Measurements from ENCODE around the gene HCFC1R1. TPM values are rescaled to one million over a fixed set of nuclear protein-coding genes. Genes with fewer than 3 reads are reported as not detected.

Gene HCFC1R1
- total and polyA plus RNA-seq, 2 of the 8 experiments (the other 6 are each of a cell fraction or from before 2014, with no cell fraction given), result 72.7 to 138 TPM

- TF ChIP-seq KDM1A (IDR thresholded peaks at IDR 0.05; ENCODE audit: borderline replicate concordance, low read length), result no peak
These were observed 18.6 kb upstream of the HCFC1R1 start (continued) for GRCh38 chr16:3042376-3042775.

Measured in H1 (cell line).